A549 (cell line): ENCODE results near the gene RHEB. TPM values are rescaled to one million over a fixed set of nuclear protein-coding genes. Genes with fewer than 3 reads are reported as not detected.

Source experiments
- ATAC-seq, 2 experiments: fragments of 200-7000 bp in 1 of 2; fragments of >200 bp in 1 of 2; cut with Nextera tagmentation in 1 of 2; cut with Tn5 transposase in 1 of 2; 3 replicates each; pipeline versions ENCODE4 v1.8.0 to v1.9.1; 2018 to 2020; ENCODE audit warnings: mild to moderate bottlenecking in 1 of 2, moderate library complexity in 1 of 2
- CTCF ChIA-PET: fragments of 300-600 bp; sonication (Branson Sonifier 250); formaldehyde crosslinking; extraction: SDS; loops from one replicate; lab custom pipeline; 2021; ENCODE audit warnings: antibody characterized with exemption, inconsistent platforms; lab: Yijun Ruan, JAX
- POLR2A ChIA-PET: fragments of 350-600 bp; formaldehyde crosslinking; extraction: SDS; loops from one replicate; lab custom pipeline; 2021; ENCODE audit warnings: antibody characterized with exemption, inconsistent platforms; lab: Yijun Ruan, JAX
- DNase-seq, 2 experiments: peaks; one replicate each; pipeline versions ENCODE4 v3.0.0 to v3.0.0-alpha.2; 2011 to 2016; ENCODE audit warnings: low read depth in 1 of 2, low spot score in 1 of 2
- FAIRE-seq: peaks from 2 replicates; lab custom pipeline; 2011; peaks lifted over from hg19 to GRCh38; lab: Jason Lieb, UNC
- H3K27ac ChIP-seq, 2 experiments: fragments of >200 bp; sonication (Bioruptor Twin); formaldehyde crosslinking; 3 replicates each; pipeline ENCODE4 v1.5.1; 2016 to 2017
- H3K4me1 ChIP-seq: fragments of >200 bp; sonication (Bioruptor Twin); formaldehyde crosslinking; 3 replicates; pipeline ENCODE4 v1.6.1; 2016
- H3K4me2 ChIP-seq: fragments of >200 bp; sonication (Bioruptor Twin); formaldehyde crosslinking; 3 replicates; pipeline ENCODE4 v1.6.1; 2016
- H3K4me3 ChIP-seq: fragments of >200 bp; sonication (Bioruptor Twin); formaldehyde crosslinking; 3 replicates; pipeline ENCODE4 v1.5.1; 2016
- H3K9me3 ChIP-seq: fragments of >200 bp; sonication (Bioruptor Twin); formaldehyde crosslinking; 3 replicates; pipeline ENCODE4 v1.6.1; 2016
- ATOH8 ChIP-seq: fragments of 250-450 bp; sonication (Bioruptor Pico); IDR thresholded peaks from 2 replicates; pipeline ENCODE4 v1.5.0; 2020; ENCODE audit warnings: low read depth, mild to moderate bottlenecking, moderate library complexity
- BCL3 ChIP-seq: fragments of >200 bp; sonication (Bioruptor Twin); formaldehyde crosslinking; IDR thresholded peaks from 3 replicates; pipeline ENCODE4 v1.6.1; 2016
- CHD2 ChIP-seq: fragments of 150-350 bp; IDR thresholded peaks from 2 replicates; pipeline ENCODE4 v1.6.1; 2014; ENCODE audit warnings: low read length; ENCODE audit not compliant: partially characterized antibody
- E2F6 ChIP-seq: IDR thresholded peaks from 2 replicates; pipeline ENCODE4 v1.6.1; 2012; ENCODE audit warnings: low read depth, borderline replicate concordance
- ELK1 ChIP-seq: fragments of 150-350 bp; IDR thresholded peaks from 2 replicates; pipeline ENCODE4 v1.6.1; 2014; ENCODE audit warnings: low read depth, mild to moderate bottlenecking, low read length
- EP300 ChIP-seq, 2 experiments: fragments of >200 bp; sonication (Bioruptor Twin); formaldehyde crosslinking; IDR thresholded peaks; 2 replicates in 1 of 2; 3 replicates in 1 of 2; pipeline ENCODE4 v1.6.1; 2016 to 2017
- HEYL ChIP-seq: fragments of 250-450 bp; sonication (Bioruptor Pico); IDR thresholded peaks from 2 replicates; pipeline ENCODE4 v1.8.0; 2021; ENCODE audit warnings: mild to moderate bottlenecking, moderate library complexity
- HMGXB4 ChIP-seq: fragments of 250-450 bp; sonication (Bioruptor Pico); IDR thresholded peaks from 2 replicates; pipeline ENCODE4 v1.5.0; 2021; ENCODE audit warnings: mild to moderate bottlenecking, moderate library complexity, borderline replicate concordance
- KDM1A ChIP-seq: fragments of 200-600 bp; sonication (generic); IDR thresholded peaks from 2 replicates; pipeline ENCODE4 v1.6.1; 2016; ENCODE audit warnings: low read depth, mild to moderate bottlenecking
- MAFK ChIP-seq: fragments of 450-650 bp; IDR thresholded peaks from 2 replicates; pipeline ENCODE4 v1.6.1; 2014; ENCODE audit not compliant: partially characterized antibody
- MAX ChIP-seq: IDR thresholded peaks from 2 replicates; pipeline ENCODE4 v1.6.1; 2012
- MYC ChIP-seq: IDR thresholded peaks from 2 replicates; pipeline ENCODE4 v1.6.1; 2012; ENCODE audit warnings: mild to moderate bottlenecking, inconsistent platforms, low read length, improper control_type of control experiment, borderline replicate concordance
- NPAS2 ChIP-seq: fragments of 250-450 bp; sonication (Bioruptor Pico); IDR thresholded peaks from 2 replicates; pipeline ENCODE4 v1.8.0; 2022; ENCODE audit warnings: mild to moderate bottlenecking, moderate library complexity, borderline replicate concordance
- PHF8 ChIP-seq: fragments of 200-600 bp; sonication (generic); IDR thresholded peaks from 2 replicates; pipeline ENCODE4 v1.6.1; 2016; ENCODE audit warnings: low read depth, mild to moderate bottlenecking, antibody characterized with exemption, moderate library complexity, borderline replicate concordance
- RNF2 ChIP-seq: fragments of 200-600 bp; sonication (generic); IDR thresholded peaks from 2 replicates; pipeline ENCODE4 v1.6.1; 2016; ENCODE audit warnings: low read depth, mild to moderate bottlenecking, antibody characterized with exemption, moderate library complexity, borderline replicate concordance
- SMC3 ChIP-seq: fragments of >200 bp; sonication (Bioruptor Twin); formaldehyde crosslinking; IDR thresholded peaks from 3 replicates; pipeline ENCODE4 v1.6.1; 2018; ENCODE audit warnings: inconsistent platforms
- SREBF2 ChIP-seq: fragments of 450-650 bp; IDR thresholded peaks from 2 replicates; pipeline ENCODE4 v1.6.1; 2014; ENCODE audit warnings: mild to moderate bottlenecking, moderate library complexity
- TFCP2L1 ChIP-seq: fragments of 250-450 bp; sonication (Bioruptor Pico); IDR thresholded peaks from 2 replicates; pipeline ENCODE4 v1.5.0; 2021; ENCODE audit warnings: mild to moderate bottlenecking
- USF2 ChIP-seq: fragments of 450-650 bp; IDR thresholded peaks from 2 replicates; pipeline ENCODE4 v1.6.1; 2014; ENCODE audit warnings: antibody characterized with exemption
- WGBS: methylation state at CpG from one replicate; pipeline ENCODE4 v1.1.6; 2017; ENCODE audit errors: missing lambda C conversion rate; 5-methylcytosine and 5-hydroxymethylcytosine counted together
- polyA plus RNA-seq, 4 experiments: library from polyadenylated mRNA; depleted of rRNA in 3 of 4; stranded (reverse); fragments of >200 nt; fragmentation: RNase III in 1 of 4; extraction: RNeasy Plus Mini Kit Qiagen cat#74134 plus additional on column Dnase treatment in 1 of 4; gene quantifications; 2 replicates in 3 of 4; 3 replicates in 1 of 4; pipeline ENCODE4 v1.2.3, GENCODE V29; 2011 to 2017

The RHEB gene
- polyA plus RNA-seq, 2 of the 4 experiments (the other 2 are of a cell fraction) = 110 to 198 TPM

- H3K4me1 ChIP-seq = peaks cover 4% of the 10 kb centered on the region; the same call in 2 of the 3 replicates
- TF ChIP-seq E2F6 (no peak), MAFK (no peak), HEYL (CRISPR knock-in tag) (no peak), SMC3 (no peak), HMGXB4 (no peak), USF2 (no peak), MAX (no peak), ELK1 (no peak), NPAS2 (CRISPR knock-in tag) (no peak), RNF2 (no peak), EP300 (IDR thresholded peaks at IDR 0.05) (no peak), ATOH8 (CRISPR knock-in tag) (no peak), CHD2 (no peak), BCL3 (no peak), TFCP2L1 (CRISPR knock-in tag) (no peak), SREBF2 (no peak), KDM1A (no peak), PHF8 (no peak), MYC (no peak)
- no peak for ATAC-seq
- POLR2A ChIA-PET = no interaction called here
- H3K27ac ChIP-seq = peak overlapping the region in 1 of 2 experiments; percentile 35; a peak in 2 of 6 replicates
- DNase-seq = no peak
- H3K9me3 ChIP-seq = 0 out of 3 replicates have a peak, but pooled peaks cover 4% of the 10 kb centered on the region
- H3K4me3 ChIP-seq = no peak overlapping the region
- no peak for FAIRE-seq
- no peak overlapping the region for H3K4me2 ChIP-seq
- WGBS = 89% methylated on average over 9 of the region's 13 CpGs
- CTCF ChIA-PET = interaction anchor here (1.2 to 16.5 kb wide), 2 partner anchors 81 to 305 kb away, joined by 7 to 438 read pairs; no protein-coding TSS in a partner anchor
Measured at GRCh38 chr7:151453326-151453791, 66.3 kb downstream of the RHEB start.
